ENCODE measurements around the gene IKBKG.

- no peak for TF ChIP-seq POLR2A (IDR thresholded peaks at IDR 0.05; ENCODE audit: extremely low read depth, insufficient read length)
- TF ChIP-seq, protein P1, sequence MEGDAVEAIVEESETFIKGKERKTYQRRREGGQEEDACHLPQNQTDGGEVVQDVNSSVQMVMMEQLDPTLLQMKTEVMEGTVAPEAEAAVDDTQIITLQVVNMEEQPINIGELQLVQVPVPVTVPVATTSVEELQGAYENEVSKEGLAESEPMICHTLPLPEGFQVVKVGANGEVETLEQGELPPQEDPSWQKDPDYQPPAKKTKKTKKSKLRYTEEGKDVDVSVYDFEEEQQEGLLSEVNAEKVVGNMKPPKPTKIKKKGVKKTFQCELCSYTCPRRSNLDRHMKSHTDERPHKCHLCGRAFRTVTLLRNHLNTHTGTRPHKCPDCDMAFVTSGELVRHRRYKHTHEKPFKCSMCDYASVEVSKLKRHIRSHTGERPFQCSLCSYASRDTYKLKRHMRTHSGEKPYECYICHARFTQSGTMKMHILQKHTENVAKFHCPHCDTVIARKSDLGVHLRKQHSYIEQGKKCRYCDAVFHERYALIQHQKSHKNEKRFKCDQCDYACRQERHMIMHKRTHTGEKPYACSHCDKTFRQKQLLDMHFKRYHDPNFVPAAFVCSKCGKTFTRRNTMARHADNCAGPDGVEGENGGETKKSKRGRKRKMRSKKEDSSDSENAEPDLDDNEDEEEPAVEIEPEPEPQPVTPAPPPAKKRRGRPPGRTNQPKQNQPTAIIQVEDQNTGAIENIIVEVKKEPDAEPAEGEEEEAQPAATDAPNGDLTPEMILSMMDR (IDR thresholded peaks at IDR 0.05; ENCODE audit: low read depth, low read length) = no peak
- no peak for TF ChIP-seq MYC (IDR thresholded peaks at IDR 0.05; ENCODE audit: low read depth, low read length)
- TF ChIP-seq MAX (IDR thresholded peaks at IDR 0.05; ENCODE audit: low read depth, low read length) = no peak
Observed at GRCh38 chrX:154505734-154506133, 41.7 kb upstream of the IKBKG start.
